Osteoblast (primary cell): Measurements from ENCODE around the gene SEMA4B. TPM values are rescaled to one million over a fixed set of nuclear protein-coding genes. Genes with fewer than 3 reads are reported as not detected.
A peak's percentile ranks its signal among the peaks of the same experiment; 100 is the strongest.

Source experiments
- DNase-seq: peaks from one replicate; pipeline ENCODE4 v3.0.0; 2011; ENCODE audit warnings: low spot score, mixed read lengths; ENCODE audit not compliant: insufficient read length; ENCODE audit errors: missing footprints
- H2AFZ ChIP-seq: 2 replicates; pipeline ENCODE4 v1.6.0; 2011; ENCODE audit warnings: mild to moderate bottlenecking, low read length
- H3K27ac ChIP-seq: 2 replicates; pipeline ENCODE4 v1.5.1; 2011; ENCODE audit warnings: mild to moderate bottlenecking, low read depth, low read length, moderate library complexity
- H3K27me3 ChIP-seq: 2 replicates; pipeline ENCODE4 v1.6.0; 2012; ENCODE audit warnings: mild to moderate bottlenecking, control low read depth, inconsistent platforms, low read length, moderate library complexity; ENCODE audit not compliant: insufficient read depth
- H3K36me3 ChIP-seq: 2 replicates; pipeline ENCODE4 v1.5.1; 2011; ENCODE audit warnings: mild to moderate bottlenecking, low read length, control low read depth, moderate library complexity; ENCODE audit not compliant: insufficient read depth
- H3K4me1 ChIP-seq: 2 replicates; pipeline ENCODE4 v1.5.1; 2011; ENCODE audit warnings: mild to moderate bottlenecking, low read length, control low read depth, moderate library complexity; ENCODE audit not compliant: insufficient read depth
- H3K4me2 ChIP-seq: 2 replicates; pipeline ENCODE4 v1.6.0; 2011; ENCODE audit warnings: mild to moderate bottlenecking, low read length; ENCODE audit not compliant: insufficient read depth
- H3K4me3 ChIP-seq: fragments of 200-600 bp; sonication (generic); 3 replicates; pipeline ENCODE4 v1.5.1; 2012; ENCODE audit warnings: mild to moderate bottlenecking, low read length, inconsistent platforms; ENCODE audit not compliant: insufficient read depth
- H3K79me2 ChIP-seq: 2 replicates; pipeline ENCODE4 v1.6.0; 2012; ENCODE audit warnings: mild to moderate bottlenecking, low read length, control low read depth, inconsistent platforms; ENCODE audit not compliant: insufficient read depth
- H3K9me3 ChIP-seq: 2 replicates; pipeline ENCODE4 v1.5.1; 2011; ENCODE audit warnings: low read depth, low read length, control low read depth
- H4K20me1 ChIP-seq: 2 replicates; pipeline ENCODE4 v1.6.0; 2012; ENCODE audit warnings: mild to moderate bottlenecking, low read length, control low read depth; ENCODE audit not compliant: insufficient read depth
- CTCF ChIP-seq: IDR thresholded peaks from 2 replicates; pipeline ENCODE4 v1.5.1; 2011; ENCODE audit warnings: mild to moderate bottlenecking, low read depth, low read length, moderate library complexity; ENCODE audit errors: extremely low read depth
- total RNA-seq: library from RNA; depleted of rRNA; stranded (reverse); fragments of >200 nt; gene quantifications from 2 replicates; pipeline ENCODE4 v1.2.3, GENCODE V29; 2012

Gene SEMA4B
- total RNA-seq, 1 donor = 8.7 TPM

- Histone ChIP-seq H3K4me2 (no peak overlapping the region), H3K27ac (no peak overlapping the region), H3K9me3 (no peaks in the 10 kb centered on the region), H4K20me1 (peaks cover 8% of the 10 kb centered on the region), H3K27me3 (no peaks in the 10 kb centered on the region), H2AFZ (no peak overlapping the region), H3K79me2 (peaks cover 12% of the 10 kb centered on the region), H3K4me3 (no peak overlapping the region), H3K4me1 (peaks cover 24% of the 10 kb centered on the region), H3K36me3 (no peaks in the 10 kb centered on the region)
- no peak for TF ChIP-seq CTCF
- DNase-seq = no peak
Observed at GRCh38 chr15:90205050-90205848, 4.1 kb downstream of the SEMA4B start.

- DNase-seq = peak; percentile 6
- no peak overlapping the region for H2AFZ ChIP-seq
- H3K36me3 ChIP-seq = no peaks in the 10 kb centered on the region
- no peak overlapping the region for H3K4me2 ChIP-seq
- no peaks in the 10 kb centered on the region for H3K27me3 ChIP-seq
- H3K9me3 ChIP-seq = no peaks in the 10 kb centered on the region
- H3K4me3 ChIP-seq = no peak overlapping the region
- TF ChIP-seq CTCF = no peak
- peaks cover 8% of the 10 kb centered on the region for H4K20me1 ChIP-seq
- H3K79me2 ChIP-seq = peaks cover 12% of the 10 kb centered on the region
- H3K27ac ChIP-seq = no peak overlapping the region
- H3K4me1 ChIP-seq = peaks cover 22% of the 10 kb centered on the region
Observed at GRCh38 chr15:90205886-90206285, 4.8 kb downstream of the SEMA4B start.

GRCh38 chr15:90207252-90207651, 6.1 kb downstream of the SEMA4B start:
- H3K4me3 ChIP-seq = no peak overlapping the region
- DNase-seq = peak; percentile 50
- no peak overlapping the region for H3K4me2 ChIP-seq
- H3K79me2 ChIP-seq = peaks cover 12% of the 10 kb centered on the region
- H3K4me1 ChIP-seq = peaks cover 21% of the 10 kb centered on the region
- H3K27ac ChIP-seq = no peak overlapping the region
- no peaks in the 10 kb centered on the region for H3K9me3 ChIP-seq
- no peak overlapping the region for H2AFZ ChIP-seq
- no peak for TF ChIP-seq CTCF
- no peaks in the 10 kb centered on the region for H3K36me3 ChIP-seq
- no peaks in the 10 kb centered on the region for H3K27me3 ChIP-seq
- H4K20me1 ChIP-seq = peaks cover 8% of the 10 kb centered on the region

- no peaks in the 10 kb centered on the region for H3K9me3 ChIP-seq
- no peaks in the 10 kb centered on the region for H3K27me3 ChIP-seq
- no peak overlapping the region for H3K27ac ChIP-seq
- H3K79me2 ChIP-seq = peaks cover 5% of the 10 kb centered on the region
- H3K4me2 ChIP-seq = no peak overlapping the region
- H3K4me1 ChIP-seq = peaks cover 15% of the 10 kb centered on the region
- no peaks in the 10 kb centered on the region for H3K36me3 ChIP-seq
- peak; percentile 11 for DNase-seq
- no peak overlapping the region for H2AFZ ChIP-seq
- H4K20me1 ChIP-seq = peaks cover 8% of the 10 kb centered on the region
- H3K4me3 ChIP-seq = no peak overlapping the region
- TF ChIP-seq CTCF = no peak
Observed at GRCh38 chr15:90208356-90208755, 7.2 kb downstream of the SEMA4B start.
